AG09319 (cell line): Measurements from ENCODE around the gene TGFB1.

Experiments used
- DNase-seq: peaks from one replicate; pipeline ENCODE4 v3.0.0-alpha.2; 2010; ENCODE audit warnings: low read depth; ENCODE audit errors: extremely low read depth
- TF ChIP-seq, protein P1 (sequence below): IDR thresholded peaks from 2 replicates; pipeline ENCODE4 v1.5.1; 2011; ENCODE audit warnings: low read depth, mild to moderate bottlenecking, inconsistent platforms, low read length, moderate library complexity

TGFB1 gene

GRCh38 chr19:41319500-41320184, 34.1 kb downstream of the TGFB1 start:
- DNase-seq, result no peak
- TF ChIP-seq, protein P1, sequence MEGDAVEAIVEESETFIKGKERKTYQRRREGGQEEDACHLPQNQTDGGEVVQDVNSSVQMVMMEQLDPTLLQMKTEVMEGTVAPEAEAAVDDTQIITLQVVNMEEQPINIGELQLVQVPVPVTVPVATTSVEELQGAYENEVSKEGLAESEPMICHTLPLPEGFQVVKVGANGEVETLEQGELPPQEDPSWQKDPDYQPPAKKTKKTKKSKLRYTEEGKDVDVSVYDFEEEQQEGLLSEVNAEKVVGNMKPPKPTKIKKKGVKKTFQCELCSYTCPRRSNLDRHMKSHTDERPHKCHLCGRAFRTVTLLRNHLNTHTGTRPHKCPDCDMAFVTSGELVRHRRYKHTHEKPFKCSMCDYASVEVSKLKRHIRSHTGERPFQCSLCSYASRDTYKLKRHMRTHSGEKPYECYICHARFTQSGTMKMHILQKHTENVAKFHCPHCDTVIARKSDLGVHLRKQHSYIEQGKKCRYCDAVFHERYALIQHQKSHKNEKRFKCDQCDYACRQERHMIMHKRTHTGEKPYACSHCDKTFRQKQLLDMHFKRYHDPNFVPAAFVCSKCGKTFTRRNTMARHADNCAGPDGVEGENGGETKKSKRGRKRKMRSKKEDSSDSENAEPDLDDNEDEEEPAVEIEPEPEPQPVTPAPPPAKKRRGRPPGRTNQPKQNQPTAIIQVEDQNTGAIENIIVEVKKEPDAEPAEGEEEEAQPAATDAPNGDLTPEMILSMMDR, result no peak

DNA sequence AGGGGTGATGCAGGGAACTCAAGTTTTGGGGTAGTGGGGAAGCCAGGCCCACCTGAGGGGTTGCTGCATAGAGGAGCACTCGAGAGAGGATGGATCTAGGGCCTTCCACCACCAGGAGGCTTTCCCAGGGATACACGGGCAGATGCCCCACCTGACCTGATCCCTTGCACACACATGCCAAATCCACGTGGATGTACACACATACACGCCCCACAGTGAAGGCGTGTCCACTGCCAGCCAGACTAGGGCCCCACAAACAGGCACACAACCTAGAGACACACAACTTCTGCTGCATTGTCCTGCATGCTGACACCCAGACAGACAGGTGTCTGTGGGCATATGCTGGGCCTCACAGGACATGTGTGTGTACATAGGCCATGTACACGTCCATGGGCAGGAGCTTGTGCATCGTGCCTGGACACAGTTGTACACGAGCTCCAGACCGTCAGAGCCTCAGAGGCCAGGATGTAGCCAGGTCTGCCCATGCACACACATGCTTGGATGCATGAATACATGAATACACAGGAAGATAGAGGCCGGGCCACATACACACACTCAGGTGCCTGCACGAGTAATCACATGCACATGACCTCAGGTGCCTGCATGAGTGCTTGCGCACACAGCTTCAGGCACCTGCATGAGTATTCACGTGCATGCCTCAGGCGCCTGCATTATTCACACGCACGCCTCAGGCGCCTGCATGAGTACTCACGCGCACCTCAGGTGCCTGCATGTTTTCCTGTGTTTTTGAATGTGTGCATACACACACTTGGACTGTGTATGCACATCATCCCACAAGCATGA, 34.8 kb downstream of the TGFB1 start:
- TF ChIP-seq, protein P1, result no peak
- no peak for DNase-seq

- no peak for DNase-seq
- TF ChIP-seq, protein P1, result no peak
These were observed 37.3 kb downstream of the TGFB1 start for GRCh38 chr19:41316306-41316920.

DNA sequence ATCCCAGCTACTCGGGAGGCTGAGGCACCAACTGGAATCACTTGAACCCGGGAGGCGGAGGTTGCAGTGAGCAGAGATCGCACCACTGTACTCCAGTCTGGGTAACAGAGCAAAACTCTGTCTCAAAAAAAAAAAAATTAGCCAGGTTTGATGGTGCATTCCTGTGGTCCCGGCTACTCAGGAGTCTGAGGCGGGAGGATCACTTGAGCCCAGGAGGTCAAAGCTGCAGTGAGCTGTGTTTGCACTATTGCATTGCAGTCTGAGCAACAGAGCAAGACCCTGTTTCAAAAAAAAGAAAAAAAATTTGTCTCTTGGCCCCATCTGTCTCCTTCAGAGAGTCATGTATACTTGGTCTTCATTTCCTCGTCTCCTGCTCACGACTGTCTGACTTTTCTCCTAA, 42.1 kb downstream of the TGFB1 start:
- DNase-seq, result no peak
- TF ChIP-seq, protein P1, result no peak

- TF ChIP-seq, protein P1, result no peak
- DNase-seq, result no peak
These were observed 42.6 kb downstream of the TGFB1 start for GRCh38 chr19:41311072-41311471.

GRCh38 chr19:41310033-41310831, 43.5 kb downstream of the TGFB1 start, which contains the start of gene CCDC97:
Gene CCDC97, plus strand, starts transcription at chr19:41310172. Its CDS starts 139 bp downstream, at chr19:41310311.
- TF ChIP-seq, protein P1, result no peak
- DNase-seq, result peak; percentile 65
